Dendritic cell treated with granulocyte-macrophage colony-stimulating factor and Interleukin-4, amounts not matched to agents 40 ng/mL and 50 ng/mL, for 4 days (primary cell): ENCODE data around the gene NEURL4.
A peak's percentile ranks its signal among the peaks of the same experiment; 100 is the strongest.

Source experiments
- H3K27ac Mint-ChIP-seq: one replicate; pipeline ENCODE4 v1.8.0; 2022; ENCODE audit warnings: mild to moderate bottlenecking, mixed read lengths
- H3K27me3 Mint-ChIP-seq: one replicate; pipeline ENCODE4 v1.8.0; 2022; ENCODE audit warnings: mild to moderate bottlenecking, mixed read lengths
- H3K36me3 Mint-ChIP-seq: one replicate; pipeline ENCODE4 v1.8.0; 2022; ENCODE audit warnings: low read depth, mixed read lengths
- H3K4me1 Mint-ChIP-seq: one replicate; pipeline ENCODE4 v1.8.0; 2022; ENCODE audit warnings: low read depth, mixed read lengths
- H3K4me3 Mint-ChIP-seq: one replicate; pipeline ENCODE4 v1.8.0; 2022; ENCODE audit warnings: mild to moderate bottlenecking, moderate library complexity, mixed read lengths
- H3K9me3 Mint-ChIP-seq: one replicate; pipeline ENCODE4 v1.8.0; 2022; ENCODE audit warnings: mixed read lengths
- intact Hi-C: fragments of 100-400 bp; cut with micrococcal nuclease; formaldehyde crosslinking; loops from one replicate; pipeline ENCODE4 v1.15.0; 2022

Gene NEURL4

DNA sequence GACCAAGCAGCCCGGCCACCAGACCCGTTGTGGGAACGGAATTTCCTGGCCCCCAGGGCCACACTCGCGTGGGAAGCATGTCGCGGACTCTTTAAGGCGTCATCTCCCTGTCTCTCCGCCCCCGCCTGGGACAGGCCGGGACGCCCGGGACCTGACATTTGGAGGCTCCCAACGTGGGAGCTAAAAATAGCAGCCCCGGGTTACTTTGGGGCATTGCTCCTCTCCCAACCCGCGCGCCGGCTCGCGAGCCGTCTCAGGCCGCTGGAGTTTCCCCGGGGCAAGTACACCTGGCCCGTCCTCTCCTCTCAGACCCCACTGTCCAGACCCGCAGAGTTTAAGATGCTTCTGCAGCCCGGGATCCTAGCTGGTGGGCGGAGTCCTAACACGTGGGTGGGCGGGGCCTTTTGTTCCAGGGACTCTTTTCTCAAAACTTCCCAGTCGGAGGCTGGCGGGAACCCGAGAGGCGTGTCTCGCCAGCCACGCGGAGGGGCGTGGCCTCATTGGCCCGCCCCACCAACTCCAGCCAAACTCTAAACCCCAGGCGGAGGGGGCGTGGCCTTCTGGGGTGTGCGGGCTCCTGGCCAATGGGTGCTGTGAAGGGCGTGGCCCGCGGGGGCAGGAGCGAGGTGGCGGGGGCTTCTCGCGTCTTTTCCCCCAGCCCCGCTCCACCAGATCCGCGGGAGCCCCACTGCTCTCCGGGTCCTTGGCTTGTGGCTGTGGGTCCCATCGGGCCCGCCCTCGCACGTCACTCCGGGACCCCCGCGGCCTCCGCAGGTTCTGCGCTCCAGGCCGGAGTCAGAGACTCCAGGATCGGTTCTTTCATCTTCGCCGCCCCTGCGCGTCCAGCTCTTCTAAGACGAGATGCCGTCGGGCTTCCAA lies 47.8 kb downstream of the NEURL4 start, which contains the start of gene SLC2A4:
TSS of gene SLC2A4 (plus strand) at position 645 of the 879 bp plus-strand sequence. CDS start at position 862, 217 bp downstream.
- Mint-ChIP-seq H3K9me3 (no peaks in the 10 kb centered on the region), H3K27me3 (peaks cover 81% of the 10 kb centered on the region), H3K27ac (peak within 1 kb of the TSS; percentile 57)

GRCh38 chr17:7280519-7281073 lies 48.5 kb downstream of the NEURL4 start:
- intact Hi-C loops = loop anchor here (1.0 to 10.0 kb wide), 4 partner anchors 16 to 54 kb away; partner anchors contain the start of genes ACAP1, ELP5 and GABARAP
- Mint-ChIP-seq H3K9me3 (no peaks in the 10 kb centered on the region), H3K27me3 (peaks cover 75% of the 10 kb centered on the region), H3K4me3 (peak overlapping the region; percentile 73), H3K36me3 (no peaks in the 10 kb centered on the region), H3K27ac (peak overlapping the region; percentile 46), H3K4me1 (peaks cover 47% of the 10 kb centered on the region)

More for the DNA sequence above, 47.8 kb downstream of the NEURL4 start, which contains the start of gene SLC2A4:
- intact Hi-C loops = loop anchor here (1.0 to 10.0 kb wide), 3 partner anchors 29 to 53 kb away; partner anchors contain the start of genes ACAP1, ELP5 and GABARAP
- H3K36me3 Mint-ChIP-seq = no peaks in the 10 kb centered on the region
- peaks cover 47% of the 10 kb centered on the region for H3K4me1 Mint-ChIP-seq
- peak within 1 kb of the TSS; percentile 73 for H3K4me3 Mint-ChIP-seq

DNA sequence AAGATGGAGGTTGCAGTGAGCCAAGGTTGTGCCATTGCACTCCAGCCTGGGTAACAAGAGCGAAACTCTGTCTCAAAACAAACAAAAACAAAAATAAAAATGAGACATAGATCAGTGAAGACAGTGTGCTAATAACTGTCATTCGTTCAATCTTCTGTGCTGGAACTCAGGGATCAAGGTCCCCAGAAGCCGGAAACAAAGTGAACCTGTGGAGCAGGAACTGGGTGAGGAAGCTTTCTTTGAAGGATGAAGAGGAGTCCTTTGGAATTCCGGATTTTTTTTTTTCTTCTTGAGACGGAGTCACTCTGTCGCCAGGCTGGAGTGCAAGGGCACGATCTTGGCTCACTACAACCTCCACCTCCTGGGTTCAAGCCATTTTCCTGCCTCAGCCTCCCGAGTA lies 49.7 kb downstream of the NEURL4 start:
- no peak overlapping the region for H3K27ac Mint-ChIP-seq
- H3K9me3 Mint-ChIP-seq = no peaks in the 10 kb centered on the region
- H3K4me1 Mint-ChIP-seq = peaks cover 47% of the 10 kb centered on the region
- intact Hi-C loops = no loop called here
- no peaks in the 10 kb centered on the region for H3K36me3 Mint-ChIP-seq
- H3K27me3 Mint-ChIP-seq = peaks cover 67% of the 10 kb centered on the region
- no peak overlapping the region for H3K4me3 Mint-ChIP-seq

DNA sequence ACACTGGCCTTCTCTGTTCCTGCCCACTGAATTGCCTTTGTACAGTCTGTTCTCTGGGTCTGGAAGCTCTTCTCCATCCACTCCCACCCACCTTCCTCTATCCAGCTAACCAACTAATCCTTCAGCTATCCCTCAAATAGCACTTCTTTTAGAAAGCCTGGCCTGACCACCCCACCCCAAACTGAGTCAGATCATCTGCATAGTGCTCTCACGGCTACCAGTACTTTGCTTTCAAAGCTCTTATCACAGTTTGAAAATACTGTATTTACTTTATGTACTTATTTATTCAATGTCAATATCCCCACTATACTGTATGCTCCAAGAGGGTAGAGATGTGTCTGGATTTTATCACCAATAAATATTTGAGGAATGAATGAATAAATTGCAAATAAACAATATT lies 62.4 kb downstream of the NEURL4 start:
- no peaks in the 10 kb centered on the region for H3K9me3 Mint-ChIP-seq
- peaks cover 42% of the 10 kb centered on the region for H3K27me3 Mint-ChIP-seq
- H3K4me3 Mint-ChIP-seq = no peak overlapping the region
- H3K4me1 Mint-ChIP-seq = peaks cover 40% of the 10 kb centered on the region
- intact Hi-C loops = no loop called here
- H3K36me3 Mint-ChIP-seq = no peaks in the 10 kb centered on the region
- no peak overlapping the region for H3K27ac Mint-ChIP-seq
